ENCODE measurements around the gene MT1B. TPM values are rescaled to one million over a fixed set of nuclear protein-coding genes. Genes with fewer than 3 reads are reported as not detected.
A peak's percentile ranks its signal among the peaks of the same experiment; 100 is the strongest.

MT1B gene
- total and polyA plus RNA-seq, 2 of the 13 experiments (the other 11 are each of a cell fraction or from before 2014, with no cell fraction given) = 0.89 TPM; not detected in 1

GRCh38 chr16:56690420-56691122 lies 38.9 kb downstream of the MT1B start (continued):
- TF ChIP-seq ATAD3A (CRISPR knock-in tag; IDR thresholded peaks at IDR 0.05) = no peak
- TF ChIP-seq ZNF704 (CRISPR knock-in tag; IDR thresholded peaks at IDR 0.05; ENCODE audit: borderline replicate concordance) = no peak
- TF ChIP-seq NCOA1 (CRISPR knock-in tag; IDR thresholded peaks at IDR 0.05) = no peak
- TF ChIP-seq ATF3 (CRISPR knock-in tag; IDR thresholded peaks at IDR 0.05) = no peak
- TF ChIP-seq ZBTB8A (CRISPR knock-in tag; IDR thresholded peaks at IDR 0.05; ENCODE audit: borderline replicate concordance, low read depth) = no peak
- TF ChIP-seq ZNF776 (CRISPR knock-in tag; IDR thresholded peaks at IDR 0.05) = no peak
- no peak for TF ChIP-seq ZNF296 (CRISPR knock-in tag; conservative IDR thresholded peaks at IDR 0.05)
- TF ChIP-seq STAG1 (CRISPR knock-in tag; IDR thresholded peaks at IDR 0.05) = no peak
- TF ChIP-seq RELA (CRISPR knock-in tag; IDR thresholded peaks at IDR 0.05) = no peak
- no peak for TF ChIP-seq U2AF1 (optimal IDR thresholded peaks at IDR 0.05; ENCODE audit: low read depth, low read length)
- TF ChIP-seq GABPB1 (CRISPR knock-in tag; IDR thresholded peaks at IDR 0.05) = no peak
- TF ChIP-seq JUN (CRISPR knock-in tag; IDR thresholded peaks at IDR 0.05) = no peak

GRCh38 chr16:56691885-56692284 lies 40.2 kb downstream of the MT1B start:
- DNase-seq (ENCODE audit: low spot score) (peak; percentile 77), FAIRE-seq (peak; percentile 69), ATAC-seq (peak; percentile 66)
- no TSS peak for BruUV-seq (replicated peaks)
- no peak overlapping the region for H3K4me2 ChIP-seq (ENCODE audit: low read depth, low read length)
- peaks cover 3% of the 10 kb centered on the region for H3K9me3 ChIP-seq (ENCODE audit: low read length)
- 0% methylated on average over 3 of the region's 4 CpGs for WGBS (ENCODE audit: low lambda C conversion rate)
- H3K27me3 ChIP-seq (ENCODE audit: control insufficient read depth in 1 of 2, insufficient read depth in 2 of 2, low read length in 2 of 2) = 0 out of 5 replicates have a peak, but pooled peaks cover 0 to 6% of the 10 kb centered on the region in 2 experiments
- no peak overlapping the region for H3K27ac ChIP-seq (ENCODE audit: extremely low read length, insufficient read depth, low read length)
- no peaks in the 10 kb centered on the region for H3K36me3 ChIP-seq (replicated peaks in 1 of 2; ENCODE audit: control insufficient read depth in 1 of 2, insufficient read depth in 2 of 2, low read length in 2 of 2)
- intact Hi-C loops (cut with micrococcal nuclease; ENCODE audit: unreplicated experiment) (no loop called here), in situ Hi-C loops (cut with HindIII; ENCODE audit: extremely low pct_ligation_motif_present, low pct_unique_long_range_greater_than_20kb) (no loop called here)
- H3K4me3 ChIP-seq (replicated peaks in 1 of 3; ENCODE audit: insufficient read depth in 1 of 3, low read depth in 2 of 3, low read length in 3 of 3) = no peak overlapping the region
- no peaks in the 10 kb centered on the region for H3K79me2 ChIP-seq (ENCODE audit: insufficient read depth, low read length)
- CTCF ChIA-PET (ENCODE audit: low intra/inter-chr PET ratio, low total read pairs) = no interaction called here
- no peak overlapping the region for H2AFZ ChIP-seq (ENCODE audit: low read length)
- peaks cover 23% of the 10 kb centered on the region for H3K4me1 ChIP-seq (ENCODE audit: insufficient read depth, low read length)
- no peak overlapping the region for H3K9ac ChIP-seq (ENCODE audit: insufficient read depth, low read depth, low read length)
- no peaks in the 10 kb centered on the region for H4K20me1 ChIP-seq (ENCODE audit: insufficient read depth, low read length)
- POLR2A ChIA-PET = no interaction called here
- no peak for TF ChIP-seq ZNF296 (CRISPR knock-in tag; conservative IDR thresholded peaks at IDR 0.05)
- no peak for TF ChIP-seq CEBPZ (IDR thresholded peaks at IDR 0.05; ENCODE audit: low read length)
- TF ChIP-seq SIX1 (CRISPR knock-in tag; IDR thresholded peaks at IDR 0.05; ENCODE audit: borderline replicate concordance) = no peak
- TF ChIP-seq RARA (CRISPR knock-in tag; IDR thresholded peaks at IDR 0.05) = peak; percentile 30; the same call in 1 of the 2 replicates
- no peak for TF ChIP-seq DMAP1 (CRISPR knock-in tag; IDR thresholded peaks at IDR 0.05)
- TF ChIP-seq PBX2 (CRISPR knock-in tag; IDR thresholded peaks at IDR 0.05) = 0 out of 2 replicates have a peak, but pooled peaks have one; percentile 44
- TF ChIP-seq MBD4 (IDR thresholded peaks at IDR 0.05; ENCODE audit: borderline replicate concordance, low read length) = no peak
- TF ChIP-seq ZNF10 (CRISPR knock-in tag; IDR thresholded peaks at IDR 0.05; ENCODE audit: borderline replicate concordance, low read depth) = no peak
